Uterus (tissue), 4 donors: ENCODE data around the gene CCDC158. TPM values are rescaled to one million over a fixed set of nuclear protein-coding genes. Genes with fewer than 3 reads are reported as not detected.

Experiments used
- DNase-seq, 2 donors: peaks; one replicate each; pipeline ENCODE4 v3.0.0-alpha.2; 2019 to 2020
- H3K27ac ChIP-seq, 2 donors: fragments of 200-600 bp; sonication (generic); 1 replicate in 1 of 2; 2 replicates in 1 of 2; pipeline ENCODE4 v1.5.1; 2016 to 2018
- H3K27me3 ChIP-seq, 2 donors: fragments of 200-600 bp; sonication (generic); one replicate each; pipeline ENCODE4 v1.5.1; 2018 to 2019; ENCODE audit warnings: control low read depth in 1 of 2
- H3K36me3 ChIP-seq, 2 donors: fragments of 200-600 bp; sonication (generic); one replicate each; pipeline ENCODE4 v1.5.1; 2019; ENCODE audit warnings: control low read depth in 1 of 2
- H3K4me1 ChIP-seq, 2 donors: fragments of 200-600 bp; sonication (generic); one replicate each; pipeline ENCODE4 v1.5.1; 2018 to 2019; ENCODE audit warnings: control low read depth in 1 of 2
- H3K4me3 ChIP-seq, 2 donors: fragments of 200-600 bp; sonication (generic); 1 replicate in 1 of 2; 2 replicates in 1 of 2; pipeline ENCODE4 v1.5.1; 2018 to 2019; ENCODE audit warnings: mild to moderate bottlenecking in 1 of 2
- H3K9me3 ChIP-seq, 2 donors: fragments of 200-600 bp; sonication (generic); one replicate each; pipeline ENCODE4 v1.5.1; 2019; ENCODE audit warnings: control low read depth in 1 of 2
- POLR2A ChIP-seq, 2 donors: fragments of 450-650 bp; IDR thresholded peaks; one replicate each; pipeline ENCODE4 v1.6.1; 2016; ENCODE audit warnings: antibody characterized with exemption in 2 of 2, mild to moderate bottlenecking in 1 of 2, moderate library complexity in 1 of 2
- intact Hi-C: fragments of 100-400 bp; cut with DNase I; formaldehyde crosslinking; loops from one replicate; pipeline ENCODE4 v1.15.1; 2023; ENCODE audit warnings: low total_unique reads
- total RNA-seq, 4 donors: library from RNA; depleted of rRNA in 3 of 4; stranded (reverse); fragments of >200 nt in 3 of 4; gene quantifications; one replicate each; pipeline versions ENCODE4 v1.1.0 to v1.2.4, GENCODE V29; 2014 to 2023
- TF ChIP-seq, protein P1 (sequence below), 4 experiments: fragments of 200-600 bp in 2 of 4; fragments of 450-650 bp in 2 of 4; sonication (generic) in 2 of 4; IDR thresholded peaks; one replicate each; pipeline ENCODE4 v1.5.1; 2016 to 2019; ENCODE audit warnings: antibody characterized with exemption in 4 of 4, mild to moderate bottlenecking in 2 of 4, moderate library complexity in 1 of 4
- donor health status: DM: yes; HTN: yes; CAD: no.

Gene CCDC158
- total RNA-seq, 4 donors from 2014 or later: under 0.01 to 2.2 (median 0.34) TPM; not detected in 1

DNA sequence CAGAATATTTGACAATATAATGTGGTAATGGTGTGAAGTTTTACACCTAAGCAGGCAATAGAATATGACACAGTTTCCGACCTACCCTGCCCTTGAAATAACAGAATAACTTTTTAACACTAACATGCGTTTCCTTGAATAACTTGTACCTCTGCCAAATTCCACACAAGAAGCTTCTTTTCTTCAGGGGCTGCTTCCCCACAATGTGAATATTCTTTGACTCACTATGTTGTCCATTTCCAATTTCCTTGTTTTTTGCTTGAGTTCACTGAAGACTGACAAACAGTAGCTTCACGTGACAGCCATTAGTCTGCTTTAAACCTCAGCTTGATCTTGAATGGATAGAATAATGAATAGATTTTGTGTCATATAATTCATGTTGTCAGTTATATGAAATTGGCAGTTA lies 28.4 kb upstream of the CCDC158 start:
- no peak for DNase-seq
- Histone ChIP-seq H3K27ac (no peak overlapping the region), H3K9me3 (no peaks in the 10 kb centered on the region), H3K4me3 (no peak overlapping the region), H3K27me3 (no peaks in the 10 kb centered on the region), H3K36me3 (no peaks in the 10 kb centered on the region), H3K4me1 (no peaks in the 10 kb centered on the region)
- intact Hi-C loops: no loop called here
- TF ChIP-seq POLR2A (IDR thresholded peaks at IDR 0.05): no peak
- TF ChIP-seq, protein P1, sequence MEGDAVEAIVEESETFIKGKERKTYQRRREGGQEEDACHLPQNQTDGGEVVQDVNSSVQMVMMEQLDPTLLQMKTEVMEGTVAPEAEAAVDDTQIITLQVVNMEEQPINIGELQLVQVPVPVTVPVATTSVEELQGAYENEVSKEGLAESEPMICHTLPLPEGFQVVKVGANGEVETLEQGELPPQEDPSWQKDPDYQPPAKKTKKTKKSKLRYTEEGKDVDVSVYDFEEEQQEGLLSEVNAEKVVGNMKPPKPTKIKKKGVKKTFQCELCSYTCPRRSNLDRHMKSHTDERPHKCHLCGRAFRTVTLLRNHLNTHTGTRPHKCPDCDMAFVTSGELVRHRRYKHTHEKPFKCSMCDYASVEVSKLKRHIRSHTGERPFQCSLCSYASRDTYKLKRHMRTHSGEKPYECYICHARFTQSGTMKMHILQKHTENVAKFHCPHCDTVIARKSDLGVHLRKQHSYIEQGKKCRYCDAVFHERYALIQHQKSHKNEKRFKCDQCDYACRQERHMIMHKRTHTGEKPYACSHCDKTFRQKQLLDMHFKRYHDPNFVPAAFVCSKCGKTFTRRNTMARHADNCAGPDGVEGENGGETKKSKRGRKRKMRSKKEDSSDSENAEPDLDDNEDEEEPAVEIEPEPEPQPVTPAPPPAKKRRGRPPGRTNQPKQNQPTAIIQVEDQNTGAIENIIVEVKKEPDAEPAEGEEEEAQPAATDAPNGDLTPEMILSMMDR (IDR thresholded peaks at IDR 0.05): no peak

DNA sequence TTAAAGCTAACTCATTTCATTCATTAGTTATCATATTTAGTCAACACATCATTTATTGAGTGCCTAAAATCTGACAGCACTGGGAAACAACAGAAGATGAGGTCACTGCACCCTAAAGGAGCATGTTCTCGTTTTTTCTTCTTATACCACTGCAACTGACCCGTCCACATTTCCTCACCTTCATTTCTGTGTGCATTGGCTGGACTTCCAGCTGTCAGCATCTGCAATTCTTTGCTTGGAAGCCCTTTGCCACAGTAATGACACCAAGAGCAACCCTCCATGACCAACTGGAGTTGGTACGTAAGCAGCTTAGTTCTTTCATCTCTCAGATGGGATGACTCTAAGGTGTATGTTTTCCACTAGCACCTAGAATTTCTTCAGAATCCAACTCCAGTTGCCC lies 27.3 kb upstream of the CCDC158 start:
- Histone ChIP-seq H3K4me1 (no peaks in the 10 kb centered on the region), H3K27me3 (no peaks in the 10 kb centered on the region), H3K9me3 (no peaks in the 10 kb centered on the region), H3K4me3 (no peak overlapping the region), H3K27ac (no peak overlapping the region), H3K36me3 (no peaks in the 10 kb centered on the region)
- no peak for DNase-seq
- TF ChIP-seq, protein P1 (IDR thresholded peaks at IDR 0.05): no peak
- TF ChIP-seq POLR2A (IDR thresholded peaks at IDR 0.05): no peak
- intact Hi-C loops: no loop called here

DNA sequence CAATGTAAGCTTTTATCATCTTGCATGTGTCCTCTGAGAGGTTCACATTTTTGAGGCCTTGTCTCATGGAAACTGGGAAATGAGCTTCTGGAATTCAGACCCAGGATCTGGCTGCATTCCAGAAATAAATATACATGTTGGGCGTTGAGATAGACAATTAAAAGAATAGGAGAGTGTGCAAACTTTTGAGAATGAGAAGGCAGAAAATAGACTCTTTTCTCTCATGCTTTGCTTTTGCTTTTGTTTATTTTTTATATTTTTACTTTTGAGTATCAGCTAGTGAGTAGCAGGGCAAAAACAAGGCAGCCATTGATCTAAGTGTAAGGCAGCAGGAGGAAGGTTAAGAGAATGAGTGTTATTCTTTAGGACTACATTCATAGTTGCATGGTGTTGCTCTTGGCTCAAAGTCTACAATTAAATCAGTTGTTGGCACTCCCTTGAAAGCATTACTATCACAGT lies 26.5 kb upstream of the CCDC158 start:
- no peaks in the 10 kb centered on the region for H3K9me3 ChIP-seq
- no peaks in the 10 kb centered on the region for H3K36me3 ChIP-seq
- H3K27ac ChIP-seq: no peak overlapping the region
- intact Hi-C loops: no loop called here
- TF ChIP-seq, protein P1 (IDR thresholded peaks at IDR 0.05): no peak
- no peak for TF ChIP-seq POLR2A (IDR thresholded peaks at IDR 0.05)
- no peaks in the 10 kb centered on the region for H3K27me3 ChIP-seq
- H3K4me1 ChIP-seq: no peaks in the 10 kb centered on the region
- no peak overlapping the region for H3K4me3 ChIP-seq
- DNase-seq: no peak

DNA sequence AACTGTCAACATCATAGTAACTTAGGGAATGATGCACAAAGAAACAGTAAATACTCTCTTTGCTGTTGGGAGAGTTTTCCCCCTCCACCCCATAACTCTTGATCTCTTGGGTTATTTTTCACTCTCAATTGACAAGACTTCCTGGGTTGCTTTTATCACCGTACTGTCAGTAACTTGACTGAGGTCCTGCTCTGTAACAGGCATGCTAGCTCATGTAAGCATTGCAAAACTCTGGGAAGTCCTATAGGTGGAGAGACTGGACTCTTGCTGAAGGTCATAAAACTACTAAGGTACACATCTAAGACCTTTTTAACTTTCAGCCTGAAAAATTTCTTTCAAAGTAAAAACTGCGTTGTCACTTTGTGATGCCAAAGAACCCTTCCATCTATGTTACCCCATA lies 25.0 kb upstream of the CCDC158 start:
- Histone ChIP-seq H3K9me3 (no peaks in the 10 kb centered on the region), H3K36me3 (no peaks in the 10 kb centered on the region), H3K27ac (no peak overlapping the region), H3K4me3 (no peak overlapping the region), H3K4me1 (no peaks in the 10 kb centered on the region), H3K27me3 (no peaks in the 10 kb centered on the region)
- DNase-seq: no peak
- intact Hi-C loops: no loop called here
- TF ChIP-seq, protein P1 (IDR thresholded peaks at IDR 0.05): no peak
- no peak for TF ChIP-seq POLR2A (IDR thresholded peaks at IDR 0.05)

DNA sequence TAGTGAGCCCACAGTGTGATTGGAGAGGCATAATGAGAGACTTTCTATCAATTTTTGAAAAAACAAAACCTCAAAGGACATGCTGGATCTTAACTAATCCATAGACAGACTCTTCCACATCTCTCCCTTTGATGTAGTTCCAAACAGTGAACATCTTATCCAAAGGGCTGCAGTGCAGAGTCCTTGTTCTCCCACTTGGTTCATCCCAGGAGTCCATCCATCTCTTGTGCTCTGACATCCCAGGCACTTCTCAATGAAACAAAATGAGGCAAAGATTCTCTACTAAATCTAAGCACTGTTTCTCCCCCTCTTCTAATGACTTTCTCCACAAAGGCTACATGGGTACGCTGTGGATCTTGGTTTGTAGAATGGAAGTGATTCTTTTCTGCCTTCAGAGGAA lies 22.4 kb upstream of the CCDC158 start:
- no peaks in the 10 kb centered on the region for H3K36me3 ChIP-seq
- intact Hi-C loops: no loop called here
- no peaks in the 10 kb centered on the region for H3K4me1 ChIP-seq
- no peaks in the 10 kb centered on the region for H3K9me3 ChIP-seq
- TF ChIP-seq, protein P1 (IDR thresholded peaks at IDR 0.05): no peak
- no peak for TF ChIP-seq POLR2A (IDR thresholded peaks at IDR 0.05)
- H3K4me3 ChIP-seq: no peak overlapping the region
- DNase-seq: no peak
- H3K27me3 ChIP-seq: no peaks in the 10 kb centered on the region
- H3K27ac ChIP-seq: no peak overlapping the region
